ENCODE measurements around the gene SCN3B. TPM values are rescaled to one million over a fixed set of nuclear protein-coding genes. Genes with fewer than 3 reads are reported as not detected.

Gene SCN3B
- total and polyA plus RNA-seq, 9 of the 15 experiments (the other 6 are each of a cell fraction or from before 2014, with no cell fraction given): 0.01 to 0.15 (median 0.04) TPM; not detected in 6

- TF ChIP-seq ATF7 (IDR thresholded peaks at IDR 0.05) (peak; percentile 81), TCF7 (IDR thresholded peaks at IDR 0.05; ENCODE audit: borderline replicate concordance) (no peak), RBM15 (IDR thresholded peaks at IDR 0.05; ENCODE audit: insufficient read depth, low read length) (no peak), PKNOX1 (IDR thresholded peaks at IDR 0.05) (0 out of 2 replicates have a peak, but pooled peaks have one; percentile 15), EGR1 (conservative IDR thresholded peaks at IDR 0.05) (peak; percentile 88), KAT2B (IDR thresholded peaks at IDR 0.05; ENCODE audit: low read depth, low read length) (no peak)
- TF ChIP-seq, protein P1, sequence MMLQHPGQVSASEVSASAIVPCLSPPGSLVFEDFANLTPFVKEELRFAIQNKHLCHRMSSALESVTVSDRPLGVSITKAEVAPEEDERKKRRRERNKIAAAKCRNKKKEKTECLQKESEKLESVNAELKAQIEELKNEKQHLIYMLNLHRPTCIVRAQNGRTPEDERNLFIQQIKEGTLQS (IDR thresholded peaks at IDR 0.05): peak; percentile 79
- TF ChIP-seq, protein P1 (CRISPR knock-in tag; conservative IDR thresholded peaks at IDR 0.05): no peak
These were observed at the start of gene SCN3B (continued) for GRCh38 chr11:123654566-123655081.

DNA sequence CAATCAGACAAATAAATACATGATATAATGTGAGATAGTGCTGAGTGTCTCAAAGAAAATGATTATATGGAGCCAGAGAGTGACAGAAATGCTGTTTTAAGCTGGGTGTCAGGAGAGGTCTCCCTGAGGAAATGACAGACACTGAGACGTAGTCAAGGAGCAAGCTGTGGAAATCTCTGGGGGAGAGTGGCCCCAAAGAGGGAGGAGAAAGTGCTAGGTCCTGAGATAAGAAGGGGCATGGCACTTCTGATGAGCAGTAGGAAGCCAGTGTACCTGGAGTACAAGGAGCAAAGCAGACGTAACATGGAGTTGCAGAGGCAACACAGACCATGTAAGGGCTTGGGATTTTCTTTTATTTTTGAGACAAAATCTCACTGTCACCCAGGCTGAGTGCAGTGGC lies 48.3 kb upstream of the SCN3B start:
- H4K20me1 ChIP-seq (replicated peaks; ENCODE audit: control insufficient read depth, insufficient read depth, low read length): no peaks in the 10 kb centered on the region
- CTCF ChIA-PET (ENCODE audit: low intra/inter-chr PET ratio): no interaction called here
- WGBS (ENCODE audit: insufficient coverage, low coverage, missing lambda C conversion rate): 0% methylated on average over 2 of the region's 2 CpGs
- TF ChIP-seq POLR2H (tag; IDR thresholded peaks at IDR 0.05; ENCODE audit: low read depth): no peak
- TF ChIP-seq DDX20 (tag; IDR thresholded peaks at IDR 0.05; ENCODE audit: low read depth): no peak
- in situ Hi-C loops (cut with MboI): no loop called here
- H3K79me2 ChIP-seq (ENCODE audit: control insufficient read depth, insufficient read depth, low read length): no peaks in the 10 kb centered on the region
- no peak overlapping the region for H3K27ac ChIP-seq (ENCODE audit: extremely low read depth, low read depth, low read length)
- DNase-seq (ENCODE audit: extremely low read depth in 1 of 4, low spot score in 3 of 4) (no peak), FAIRE-seq (no peak), ATAC-seq (no peak)
- H3K27me3 ChIP-seq (ENCODE audit: control insufficient read depth in 2 of 2, insufficient read depth in 2 of 2, low read length in 2 of 2): peaks cover 0 to 14% of the 10 kb centered on the region in 2 experiments; a peak in 2 of 5 replicates
- POLR2A ChIA-PET: interaction anchor here (0.5 to 0.8 kb wide), 2 partner anchors 62 to 96 kb away, joined by 3 read pairs; no protein-coding TSS in a partner anchor
- no peaks in the 10 kb centered on the region for H3K9me1 ChIP-seq (ENCODE audit: control insufficient read depth, insufficient read depth, low read length)
- H2AFZ ChIP-seq (ENCODE audit: low read depth, low read length): no peak overlapping the region
- no peak overlapping the region for H3K4me3 ChIP-seq
- no peaks in the 10 kb centered on the region for H3K9me3 ChIP-seq (replicated peaks; ENCODE audit: control insufficient read depth, insufficient read depth, low read depth, low read length)
- intact Hi-C loops (cut with micrococcal nuclease): no loop called here
- H3K9ac ChIP-seq (ENCODE audit: insufficient read depth in 1 of 2, low read depth in 2 of 2, low read length in 2 of 2): no peak overlapping the region
- no peaks in the 10 kb centered on the region for H3K36me3 ChIP-seq (ENCODE audit: control insufficient read depth, insufficient read depth, low read length)
- no peak overlapping the region for H3K4me2 ChIP-seq (ENCODE audit: insufficient read depth, low read length)
- no TSS peak for BruUV-seq (replicated peaks)
- no peaks in the 10 kb centered on the region; a peak in 1 of 5 replicates for H3K4me1 ChIP-seq (replicated peaks in 1 of 2; ENCODE audit: control insufficient read depth in 2 of 2, insufficient read depth in 2 of 2, low read length in 2 of 2)
